K562 (cell line): Measurements from ENCODE around the gene BAMBI. TPM values are rescaled to one million over a fixed set of nuclear protein-coding genes. Genes with fewer than 3 reads are reported as not detected.

Source experiments
- HIVEP1 ChIP-seq: fragments of 250-450 bp; sonication (Bioruptor Pico); IDR thresholded peaks from 2 replicates; pipeline ENCODE4 v1.4.0; 2020; ENCODE audit warnings: mild to moderate bottlenecking
- KAT8 ChIP-seq: fragments of 450-650 bp; IDR thresholded peaks from 2 replicates; pipeline ENCODE4 v1.6.1; 2016; ENCODE audit warnings: low read depth, mild to moderate bottlenecking
- MGA ChIP-seq: fragments of 450-650 bp; IDR thresholded peaks from 2 replicates; pipeline ENCODE4 v1.6.1; 2016; ENCODE audit warnings: mild to moderate bottlenecking, moderate library complexity
- MIER1 ChIP-seq: fragments of 450-650 bp; IDR thresholded peaks from 2 replicates; pipeline ENCODE4 v1.6.1; 2016; ENCODE audit warnings: antibody characterized with exemption, mild to moderate bottlenecking, low read depth
- NKRF ChIP-seq: fragments of 450-650 bp; IDR thresholded peaks from 2 replicates; pipeline ENCODE4 v1.6.1; 2016; ENCODE audit warnings: borderline replicate concordance
- PHB ChIP-seq: fragments of 250-450 bp; sonication (Bioruptor Pico); IDR thresholded peaks from 2 replicates; pipeline ENCODE4 v1.5.0; 2021
- PREB ChIP-seq: sonication (generic); formaldehyde crosslinking; IDR thresholded peaks from 2 replicates; pipeline ENCODE4 v1.8.1; 2023; ENCODE audit warnings: mild to moderate bottlenecking, missing genetic modification reagents
- RB1 ChIP-seq: fragments of 450-650 bp; IDR thresholded peaks from 2 replicates; pipeline ENCODE4 v1.6.1; 2017; ENCODE audit warnings: low read depth, mild to moderate bottlenecking
- TBL1XR1 ChIP-seq, 2 experiments: IDR thresholded peaks; 2 replicates each; pipeline ENCODE4 v1.6.1; 2012; ENCODE audit warnings: improper control_type of control experiment in 2 of 2, low read length in 2 of 2, mild to moderate bottlenecking in 1 of 2
- ZNF3 ChIP-seq: fragments of 250-450 bp; sonication (Bioruptor Pico); IDR thresholded peaks from 2 replicates; pipeline ENCODE4 v1.5.0; 2021; ENCODE audit warnings: mild to moderate bottlenecking, moderate library complexity
- ZNF76 ChIP-seq: fragments of 250-450 bp; sonication (Bioruptor Pico); IDR thresholded peaks from 2 replicates; pipeline ENCODE4 v1.4.0; 2020; ENCODE audit warnings: mild to moderate bottlenecking, moderate library complexity, borderline replicate concordance
- polyA plus RNA-seq, 8 experiments: library from polyadenylated mRNA; depleted of rRNA in 4 of 8; stranded (reverse) in 5 of 8; unstranded in 3 of 8; fragments of >200 nt; fragmentation: Nextera tagmentation in 2 of 8; fragmentation: Illumina TruSeq in 1 of 8; extraction: Ambion mirVana in 2 of 8; extraction: Trizol in 1 of 8; gene quantifications; 2 replicates each; pipeline versions ENCODE4 v1.2.1 to v1.2.3, GENCODE V29; 2011 to 2014; ENCODE audit warnings: inconsistent platforms in 1 of 8, missing spikeins in 1 of 8
- total RNA-seq, 7 experiments: library from RNA; depleted of rRNA in 6 of 7; stranded (reverse); fragments of >200 nt in 6 of 7; fragmentation: Illumina TruSeq in 2 of 7; extraction: Trizol in 2 of 7; gene quantifications; 2 replicates each; pipeline versions ENCODE4 v1.2.1 to v1.2.3, GENCODE V29; 2011 to 2021; ENCODE audit warnings: low replicate concordance in 1 of 7
- TF ChIP-seq, protein P1 (sequence below): sonication (generic); formaldehyde crosslinking; IDR thresholded peaks from 2 replicates; pipeline ENCODE4 v1.8.0; 2023; ENCODE audit warnings: mild to moderate bottlenecking, missing genetic modification reagents

BAMBI gene
- total and polyA plus RNA-seq, 9 of the 15 experiments (the other 6 are each of a cell fraction or from before 2014, with no cell fraction given) = 2.0 to 21.8 (median 13.5) TPM

DNA sequence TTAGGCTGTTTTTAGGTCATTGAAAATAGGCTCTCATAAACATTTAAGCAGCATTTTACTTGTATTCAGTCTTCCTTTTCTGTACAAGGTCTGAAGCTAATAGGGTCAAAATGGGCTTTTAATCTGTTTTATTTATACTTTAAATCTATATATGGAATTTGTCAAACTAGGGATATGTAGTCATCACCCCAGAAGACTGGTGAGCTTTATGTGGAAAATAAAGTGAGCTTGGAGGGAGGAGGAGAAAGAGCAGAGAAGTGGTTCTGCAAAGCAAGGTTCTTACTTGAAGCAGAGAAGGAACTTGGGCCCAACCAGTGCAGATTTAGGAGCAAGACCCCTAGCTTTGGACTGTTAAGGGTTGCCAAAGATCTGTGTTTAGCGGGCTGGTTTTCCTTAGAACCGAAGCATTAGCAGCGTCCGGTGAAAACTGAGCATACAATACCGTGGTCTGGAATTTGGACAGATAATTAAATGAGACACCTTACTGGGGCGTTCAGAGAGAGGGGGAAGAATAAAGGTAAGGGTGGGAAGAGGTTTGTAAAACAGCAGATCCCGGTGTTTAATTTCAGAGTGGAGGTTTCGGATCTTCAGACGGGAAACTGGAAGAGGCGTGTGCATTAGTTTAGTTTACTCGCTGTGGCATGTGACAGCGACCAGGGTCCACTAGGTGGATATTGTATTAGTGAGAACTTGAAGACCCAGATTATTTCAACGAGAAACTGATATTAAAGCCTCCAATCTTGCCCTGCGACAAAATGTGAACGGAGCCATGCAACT lies 2.4 kb downstream of the BAMBI start (continued):
- TF ChIP-seq MIER1 (no peak), RB1 (no peak), KAT8 (no peak), MGA (peak; percentile 42; the same call in 1 of the 2 replicates), PHB (CRISPR knock-in tag) (no peak), TBL1XR1 (IDR thresholded peaks at IDR 0.05; ENCODE audit: low read length in 2 of 2) (no peak), HIVEP1 (no peak), ZNF76 (no peak), ZNF3 (no peak), PREB (CRISPR knock-in tag) (no peak), NKRF (peak; percentile 47; the same call in 1 of the 2 replicates)
- TF ChIP-seq, protein P1, sequence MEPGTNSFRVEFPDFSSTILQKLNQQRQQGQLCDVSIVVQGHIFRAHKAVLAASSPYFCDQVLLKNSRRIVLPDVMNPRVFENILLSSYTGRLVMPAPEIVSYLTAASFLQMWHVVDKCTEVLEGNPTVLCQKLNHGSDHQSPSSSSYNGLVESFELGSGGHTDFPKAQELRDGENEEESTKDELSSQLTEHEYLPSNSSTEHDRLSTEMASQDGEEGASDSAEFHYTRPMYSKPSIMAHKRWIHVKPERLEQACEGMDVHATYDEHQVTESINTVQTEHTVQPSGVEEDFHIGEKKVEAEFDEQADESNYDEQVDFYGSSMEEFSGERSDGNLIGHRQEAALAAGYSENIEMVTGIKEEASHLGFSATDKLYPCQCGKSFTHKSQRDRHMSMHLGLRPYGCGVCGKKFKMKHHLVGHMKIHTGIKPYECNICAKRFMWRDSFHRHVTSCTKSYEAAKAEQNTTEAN (CRISPR knock-in tag) = no peak
